DOHH2 (cell line): ENCODE results near the gene RGCC.

Experiments used
- EZH2phosphoT487 ChIP-seq: fragments of 200-600 bp; sonication (generic); IDR thresholded peaks from 2 replicates; pipeline ENCODE4 v1.6.1; 2017; ENCODE audit warnings: borderline replicate concordance, mild to moderate bottlenecking, antibody characterized with exemption, low read length, moderate library complexity, mixed read lengths
- TF ChIP-seq, protein P1 (sequence below): fragments of 200-600 bp; sonication (generic); IDR thresholded peaks from one replicate; pipeline ENCODE4 v1.5.1; 2014; ENCODE audit warnings: antibody characterized with exemption, mild to moderate bottlenecking, low read depth, low read length; ENCODE audit not compliant: poor library complexity, severe bottlenecking

DNA sequence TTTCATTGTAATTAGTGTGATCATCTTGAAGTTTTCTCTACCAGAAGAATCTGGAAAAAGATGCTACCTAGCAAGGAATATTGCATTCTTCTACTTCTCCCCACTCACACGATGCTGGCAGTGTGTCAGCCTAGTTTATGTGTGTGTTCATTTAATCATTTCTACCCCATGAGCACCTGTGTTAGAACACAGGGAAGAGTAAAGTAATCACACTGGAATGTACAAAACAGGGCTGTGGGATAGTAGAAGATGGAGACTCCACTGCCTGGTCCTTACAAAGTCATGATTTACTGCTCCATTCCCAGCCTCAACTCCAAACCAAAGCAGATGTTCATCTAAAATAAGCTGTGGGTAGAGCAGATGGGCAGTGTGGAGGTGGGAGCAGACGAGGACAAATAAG lies 47.7 kb upstream of the RGCC start:
- TF ChIP-seq, protein P1, sequence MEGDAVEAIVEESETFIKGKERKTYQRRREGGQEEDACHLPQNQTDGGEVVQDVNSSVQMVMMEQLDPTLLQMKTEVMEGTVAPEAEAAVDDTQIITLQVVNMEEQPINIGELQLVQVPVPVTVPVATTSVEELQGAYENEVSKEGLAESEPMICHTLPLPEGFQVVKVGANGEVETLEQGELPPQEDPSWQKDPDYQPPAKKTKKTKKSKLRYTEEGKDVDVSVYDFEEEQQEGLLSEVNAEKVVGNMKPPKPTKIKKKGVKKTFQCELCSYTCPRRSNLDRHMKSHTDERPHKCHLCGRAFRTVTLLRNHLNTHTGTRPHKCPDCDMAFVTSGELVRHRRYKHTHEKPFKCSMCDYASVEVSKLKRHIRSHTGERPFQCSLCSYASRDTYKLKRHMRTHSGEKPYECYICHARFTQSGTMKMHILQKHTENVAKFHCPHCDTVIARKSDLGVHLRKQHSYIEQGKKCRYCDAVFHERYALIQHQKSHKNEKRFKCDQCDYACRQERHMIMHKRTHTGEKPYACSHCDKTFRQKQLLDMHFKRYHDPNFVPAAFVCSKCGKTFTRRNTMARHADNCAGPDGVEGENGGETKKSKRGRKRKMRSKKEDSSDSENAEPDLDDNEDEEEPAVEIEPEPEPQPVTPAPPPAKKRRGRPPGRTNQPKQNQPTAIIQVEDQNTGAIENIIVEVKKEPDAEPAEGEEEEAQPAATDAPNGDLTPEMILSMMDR: no peak
- TF ChIP-seq EZH2phosphoT487: no peak
